ENCODE data around the gene IL17REL.

The IL17REL gene

GRCh38 chr22:50020606-50021005, 8.0 kb upstream of the IL17REL start:
- DNase-seq, result no peak

- no peak for DNase-seq
Measured at GRCh38 chr22:50019316-50019715, 6.8 kb upstream of the IL17REL start.

GRCh38 chr22:50018608-50019285, 6.2 kb upstream of the IL17REL start:
- DNase-seq, result no peak

- DNase-seq, result no peak
Measured at GRCh38 chr22:50017701-50018224, 5.2 kb upstream of the IL17REL start.

- DNase-seq, result no peak
Measured at GRCh38 chr22:50016988-50017700, 4.6 kb upstream of the IL17REL start.

- no peak for DNase-seq
Measured at GRCh38 chr22:50016308-50016987, 3.9 kb upstream of the IL17REL start.

GRCh38 chr22:50015451-50016307, 3.1 kb upstream of the IL17REL start:
- no peak for DNase-seq

- DNase-seq, result no peak
Measured at GRCh38 chr22:50014655-50015401, 2.3 kb upstream of the IL17REL start.

- DNase-seq, result no peak
Measured at GRCh38 chr22:50014053-50014501, 1.5 kb upstream of the IL17REL start.

- DNase-seq, result no peak
Measured at GRCh38 chr22:50011447-50012210, 936 bp downstream of the IL17REL start.

- no peak for DNase-seq
Measured at GRCh38 chr22:50010676-50011446, 1.7 kb downstream of the IL17REL start.

GRCh38 chr22:50009765-50010675, 2.5 kb downstream of the IL17REL start:
- DNase-seq, result no peak

- DNase-seq, result no peak
Measured at GRCh38 chr22:50009251-50009650, 3.3 kb downstream of the IL17REL start.

- DNase-seq, result no peak
Measured at GRCh38 chr22:50008151-50009040, 4.2 kb downstream of the IL17REL start.

GRCh38 chr22:50007057-50007511, 5.5 kb downstream of the IL17REL start:
- DNase-seq, result no peak

GRCh38 chr22:50004918-50005317, 7.6 kb downstream of the IL17REL start:
- no peak for DNase-seq

GRCh38 chr22:50002791-50003190, 9.8 kb downstream of the IL17REL start:
- no peak for DNase-seq
